HepG2 (cell line): Measurements from ENCODE around the gene ENGASE. TPM values are rescaled to one million over a fixed set of nuclear protein-coding genes. Genes with fewer than 3 reads are reported as not detected.

Experiments used
- ATAC-seq: fragments of 200-7000 bp; cut with Tn5 transposase; 3 replicates; pipeline ENCODE4 v1.9.1; 2020; ENCODE audit warnings: mild to moderate bottlenecking, moderate library complexity
- BruUV-seq: library from RNA; stranded (reverse); fragments of 400-500 nt; replicated peaks from 2 replicates; lab custom pipeline; 2021; lab: Mats Ljungman, UMichigan
- CTCF ChIA-PET: fragments of 300-600 bp; formaldehyde crosslinking; extraction: SDS; loops from one replicate; lab custom pipeline; 2021; ENCODE audit warnings: low total read pairs, inconsistent platforms, low intra/inter-chr PET ratio; lab: Yijun Ruan, JAX
- POLR2A ChIA-PET: fragments of 350-600 bp; sonication (Branson Sonifier 250); formaldehyde crosslinking; loops from one replicate; lab custom pipeline; 2020; ENCODE audit warnings: antibody characterized with exemption, inconsistent platforms; lab: Yijun Ruan, JAX
- DNase-seq: peaks from one replicate; pipeline ENCODE4 v3.0.0-alpha.2; 2015; ENCODE audit warnings: low spot score
- FAIRE-seq: peaks from 3 replicates; lab custom pipeline; 2011; peaks lifted over from hg19 to GRCh38; lab: Jason Lieb, UNC
- H2AFZ ChIP-seq: one replicate; pipeline ENCODE4 v1.6.1; 2011; ENCODE audit warnings: low read length, inconsistent platforms
- H3K27ac ChIP-seq: fragments of 300-600 bp; 3 replicates; pipeline ENCODE4 v1.8.0; 2011; ENCODE audit warnings: mixed run types, mild to moderate bottlenecking, mixed read lengths, low read length, inconsistent platforms; ENCODE audit not compliant: insufficient read depth; ENCODE audit errors: extremely low read length
- H3K27me3 ChIP-seq, 2 experiments: fragments of 200-600 bp in 1 of 2; 2 replicates in 1 of 2; 3 replicates in 1 of 2; pipeline versions ENCODE4 v1.6.0 to v1.8.0; 2011; ENCODE audit warnings: low read length in 2 of 2, mild to moderate bottlenecking in 2 of 2, moderate library complexity in 2 of 2, inconsistent platforms in 1 of 2; ENCODE audit not compliant: insufficient read depth in 2 of 2, control insufficient read depth in 1 of 2
- H3K36me3 ChIP-seq, 2 experiments: fragments of 200-600 bp in 1 of 2; replicated peaks in 1 of 2; 2 replicates in 1 of 2; 3 replicates in 1 of 2; pipeline versions ENCODE4 v1.5.1 to v1.8.0; 2011; ENCODE audit warnings: low read length in 2 of 2, inconsistent platforms in 1 of 2; ENCODE audit not compliant: insufficient read depth in 2 of 2, control insufficient read depth in 1 of 2
- H3K4me1 ChIP-seq: 2 replicates; pipeline ENCODE4 v1.5.1; 2012; ENCODE audit warnings: low read length, inconsistent platforms; ENCODE audit not compliant: insufficient read depth
- H3K4me2 ChIP-seq: 2 replicates; pipeline ENCODE4 v1.6.0; 2011; ENCODE audit warnings: low read depth, low read length, inconsistent platforms
- H3K4me3 ChIP-seq, 3 experiments: fragments of 200-600 bp in 1 of 3; sonication (generic), shearing (Covaris generic) in 1 of 3; replicated peaks in 1 of 3; 2 replicates each; pipeline ENCODE4 v1.5.1; 2011 to 2016; ENCODE audit warnings: low read length in 3 of 3, inconsistent platforms in 2 of 3, low read depth in 2 of 3, mild to moderate bottlenecking in 2 of 3, control low read depth in 1 of 3, mixed read lengths in 1 of 3; ENCODE audit not compliant: insufficient read depth in 1 of 3
- H3K79me2 ChIP-seq: one replicate; pipeline ENCODE4 v1.6.1; 2011; ENCODE audit warnings: low read length, inconsistent platforms; ENCODE audit not compliant: insufficient read depth
- H3K9ac ChIP-seq: 2 replicates; pipeline ENCODE4 v1.6.0; 2011; ENCODE audit warnings: mild to moderate bottlenecking, low read depth, low read length, inconsistent platforms; ENCODE audit not compliant: insufficient read depth
- H3K9me3 ChIP-seq: 2 replicates; pipeline ENCODE4 v1.5.1; 2012; ENCODE audit warnings: mild to moderate bottlenecking, low read length
- H4K20me1 ChIP-seq: 2 replicates; pipeline ENCODE4 v1.6.0; 2011; ENCODE audit warnings: inconsistent platforms, mild to moderate bottlenecking, low read length, moderate library complexity; ENCODE audit not compliant: insufficient read depth
- FOSL2 ChIP-seq: sonication (generic); formaldehyde crosslinking; IDR thresholded peaks from 2 replicates; pipeline ENCODE4 v1.4.0; 2020; ENCODE audit warnings: missing genetic modification reagents
- SALL1 ChIP-seq: sonication (generic); formaldehyde crosslinking; IDR thresholded peaks from 2 replicates; pipeline ENCODE4 v1.8.0; 2022; ENCODE audit warnings: mild to moderate bottlenecking, missing genetic modification reagents
- SP2 ChIP-seq: sonication (generic); formaldehyde crosslinking; IDR thresholded peaks from 2 replicates; pipeline ENCODE4 v1.5.1; 2020; ENCODE audit warnings: mild to moderate bottlenecking, missing genetic modification reagents
- TCF12 ChIP-seq, 2 experiments: fragments of 450-650 bp in 1 of 2; sonication (generic) in 1 of 2; formaldehyde crosslinking in 1 of 2; IDR thresholded peaks; 2 replicates each; pipeline versions ENCODE4 v1.6.1 to v1.8.0; 2017 to 2022; ENCODE audit warnings: antibody characterized with exemption in 1 of 2, mild to moderate bottlenecking in 1 of 2, missing genetic modification reagents in 1 of 2, moderate library complexity in 1 of 2
- U2AF2 ChIP-seq: fragments of 200-400 bp; formaldehyde crosslinking; IDR thresholded peaks from 2 replicates; pipeline ENCODE4 v1.6.1; 2017; ENCODE audit warnings: low read depth, mild to moderate bottlenecking, low read length
- WGBS: methylation state at CpG from one replicate; pipeline ENCODE4 v1.1.6; 2017; ENCODE audit warnings: low lambda C conversion rate; 5-methylcytosine and 5-hydroxymethylcytosine counted together
- in situ Hi-C: cut with HindIII; loops from 2 replicates; pipeline ENCODE4 v1.10.0; 2017; ENCODE audit warnings: low pct_unique_long_range_greater_than_20kb; ENCODE audit not compliant: extremely low pct_ligation_motif_present
- intact Hi-C: fragments of 100-400 bp; cut with micrococcal nuclease; formaldehyde crosslinking; loops from one replicate; pipeline ENCODE4 v1.10.0; 2022; ENCODE audit not compliant: unreplicated experiment
- polyA plus RNA-seq, 8 experiments: library from polyadenylated mRNA; depleted of rRNA in 3 of 8; stranded (reverse) in 7 of 8; unstranded in 1 of 8; fragments of >200 nt; fragmentation: Illumina TruSeq in 4 of 8; extraction: Trizol in 4 of 8; gene quantifications; 2 replicates each; pipeline versions ENCODE4 v1.2.1 to v1.2.3, GENCODE V29; 2011 to 2016; ENCODE audit warnings: low read depth in 4 of 8, missing spikeins in 1 of 8, mixed read lengths in 1 of 8; ENCODE audit not compliant: insufficient read depth in 1 of 8
- total RNA-seq, 5 experiments: library from RNA; depleted of rRNA; stranded (reverse); fragments of >200 nt; fragmentation: Illumina TruSeq; extraction: Trizol; gene quantifications; 2 replicates each; pipeline ENCODE4 v1.2.3, GENCODE V29; 2016; ENCODE audit warnings: low read depth in 1 of 5
- TF ChIP-seq, protein P1 (sequence below): sonication (generic); formaldehyde crosslinking; IDR thresholded peaks from 2 replicates; pipeline ENCODE4 v1.8.1; 2023; ENCODE audit warnings: mild to moderate bottlenecking, missing genetic modification reagents
- TF ChIP-seq, protein P2 (sequence below): fragments of 450-650 bp; IDR thresholded peaks from 2 replicates; pipeline ENCODE4 v1.6.1; 2017
- TF ChIP-seq, protein P3 (sequence below): sonication (generic); formaldehyde crosslinking; conservative IDR thresholded peaks from 2 replicates; pipeline ENCODE4 v1.8.0; 2022; ENCODE audit warnings: low read depth, missing genetic modification reagents
- TF ChIP-seq, protein P4 (sequence below): sonication (generic); formaldehyde crosslinking; IDR thresholded peaks from 2 replicates; pipeline ENCODE4 v1.4.0; 2020; ENCODE audit warnings: mild to moderate bottlenecking, missing genetic modification reagents, borderline replicate concordance
- TF ChIP-seq, protein P5 (sequence below), 2 experiments: fragments of 450-650 bp in 1 of 2; sonication (generic) in 1 of 2; formaldehyde crosslinking; IDR thresholded peaks; 2 replicates each; pipeline versions ENCODE4 v1.5.0 to v1.8.0; 2020 to 2022; ENCODE audit warnings: mild to moderate bottlenecking in 1 of 2, missing genetic modification reagents in 1 of 2

Gene ENGASE
- total and polyA plus RNA-seq, 2 of the 13 experiments (the other 11 are each of a cell fraction or from before 2014, with no cell fraction given) = 10.6 to 18.1 TPM

DNA sequence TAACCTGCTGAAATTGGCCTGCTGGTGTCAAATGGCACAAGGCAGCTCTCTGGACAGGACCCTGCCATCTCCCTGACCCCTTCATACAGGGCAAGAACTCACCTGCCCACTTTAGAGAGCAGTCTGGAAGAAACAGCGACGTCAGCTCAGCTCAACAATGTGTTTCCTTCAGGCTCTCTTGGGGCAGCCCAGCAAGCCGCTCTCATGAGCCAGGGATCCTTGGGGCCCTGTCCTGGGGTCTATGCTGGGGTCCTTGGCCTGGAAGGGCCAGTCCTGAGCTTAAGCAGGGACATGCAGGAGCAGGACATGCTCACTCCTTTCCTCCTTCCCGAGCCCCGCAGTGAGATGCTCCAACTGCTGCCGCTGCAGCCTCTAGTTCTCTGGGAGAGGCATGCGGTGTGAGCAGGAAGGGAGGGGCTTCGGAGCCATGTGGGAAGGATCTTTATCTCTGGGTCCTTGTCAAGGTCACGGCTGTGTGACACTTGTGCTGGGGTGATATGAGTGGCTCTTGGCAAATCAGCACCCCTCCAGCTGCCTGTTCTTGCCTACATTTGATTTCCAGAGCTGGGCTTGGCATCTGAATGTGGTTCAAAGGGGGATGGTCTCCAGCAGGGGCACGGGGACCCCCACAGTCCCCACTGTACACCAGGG lies 47.2 kb upstream of the ENGASE start:
- POLR2A ChIA-PET = interaction anchor here (0.6 to 4.6 kb wide), 35 partner anchors 9 to 1645 kb away, joined by 3 to 127 read pairs (median 6); partner anchors contain the start of genes CANT1, ENGASE, LGALS3BP and TIMP2
- intact Hi-C loops = loop anchor here (1.0 to 5.0 kb wide), 2 partner anchors 8 to 40 kb away; no protein-coding TSS in a partner anchor
- FAIRE-seq = peak; percentile 95
- in situ Hi-C loops = no loop called here
- Histone ChIP-seq H2AFZ (no peak overlapping the region), H3K36me3 (no peaks in the 10 kb centered on the region; a peak in 1 of 5 replicates), H3K27ac (peak overlapping the region; percentile 95), H3K27me3 (peaks cover 0 to 16% of the 10 kb centered on the region in 2 experiments; a peak in 2 of 5 replicates), H3K9ac (peak overlapping the region; percentile 94), H4K20me1 (no peaks in the 10 kb centered on the region), H3K4me3 (peak overlapping the region; percentile 56 to 82 (median 57)), H3K79me2 (peaks cover 8% of the 10 kb centered on the region), H3K4me2 (peak overlapping the region; percentile 99), H3K4me1 (peaks cover 79% of the 10 kb centered on the region), H3K9me3 (no peaks in the 10 kb centered on the region)
- ATAC-seq = peak; percentile 69
- peak; percentile 94 for DNase-seq
- CTCF ChIA-PET = interaction anchor here (1.0 to 1.4 kb wide), 2 partner anchors 14 to 19 kb away, joined by 3 read pairs; no protein-coding TSS in a partner anchor
- WGBS = 0% methylated on average over 6 of the region's 10 CpGs
- TSS peak; percentile 96 for BruUV-seq
- TF ChIP-seq TCF12 (IDR thresholded peaks at IDR 0.05) (no peak), TCF12 (CRISPR knock-in tag; IDR thresholded peaks at IDR 0.05) (peak; percentile 79; the same call in 1 of the 2 replicates), SALL1 (CRISPR knock-in tag) (peak; percentile 58), U2AF2 (no peak), SP2 (CRISPR knock-in tag) (no peak), FOSL2 (peak; percentile 82)
- TF ChIP-seq, protein P1, sequence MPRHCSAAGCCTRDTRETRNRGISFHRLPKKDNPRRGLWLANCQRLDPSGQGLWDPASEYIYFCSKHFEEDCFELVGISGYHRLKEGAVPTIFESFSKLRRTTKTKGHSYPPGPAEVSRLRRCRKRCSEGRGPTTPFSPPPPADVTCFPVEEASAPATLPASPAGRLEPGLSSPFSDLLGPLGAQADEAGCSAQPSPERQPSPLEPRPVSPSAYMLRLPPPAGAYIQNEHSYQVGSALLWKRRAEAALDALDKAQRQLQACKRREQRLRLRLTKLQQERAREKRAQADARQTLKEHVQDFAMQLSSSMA (CRISPR knock-in tag) = no peak
- TF ChIP-seq, protein P2, sequence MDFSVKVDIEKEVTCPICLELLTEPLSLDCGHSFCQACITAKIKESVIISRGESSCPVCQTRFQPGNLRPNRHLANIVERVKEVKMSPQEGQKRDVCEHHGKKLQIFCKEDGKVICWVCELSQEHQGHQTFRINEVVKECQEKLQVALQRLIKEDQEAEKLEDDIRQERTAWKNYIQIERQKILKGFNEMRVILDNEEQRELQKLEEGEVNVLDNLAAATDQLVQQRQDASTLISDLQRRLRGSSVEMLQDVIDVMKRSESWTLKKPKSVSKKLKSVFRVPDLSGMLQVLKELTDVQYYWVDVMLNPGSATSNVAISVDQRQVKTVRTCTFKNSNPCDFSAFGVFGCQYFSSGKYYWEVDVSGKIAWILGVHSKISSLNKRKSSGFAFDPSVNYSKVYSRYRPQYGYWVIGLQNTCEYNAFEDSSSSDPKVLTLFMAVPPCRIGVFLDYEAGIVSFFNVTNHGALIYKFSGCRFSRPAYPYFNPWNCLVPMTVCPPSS = no peak
- TF ChIP-seq, protein P3, sequence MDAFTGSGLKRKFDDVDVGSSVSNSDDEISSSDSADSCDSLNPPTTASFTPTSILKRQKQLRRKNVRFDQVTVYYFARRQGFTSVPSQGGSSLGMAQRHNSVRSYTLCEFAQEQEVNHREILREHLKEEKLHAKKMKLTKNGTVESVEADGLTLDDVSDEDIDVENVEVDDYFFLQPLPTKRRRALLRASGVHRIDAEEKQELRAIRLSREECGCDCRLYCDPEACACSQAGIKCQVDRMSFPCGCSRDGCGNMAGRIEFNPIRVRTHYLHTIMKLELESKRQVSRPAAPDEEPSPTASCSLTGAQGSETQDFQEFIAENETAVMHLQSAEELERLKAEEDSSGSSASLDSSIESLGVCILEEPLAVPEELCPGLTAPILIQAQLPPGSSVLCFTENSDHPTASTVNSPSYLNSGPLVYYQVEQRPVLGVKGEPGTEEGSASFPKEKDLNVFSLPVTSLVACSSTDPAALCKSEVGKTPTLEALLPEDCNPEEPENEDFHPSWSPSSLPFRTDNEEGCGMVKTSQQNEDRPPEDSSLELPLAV (CRISPR knock-in tag) = no peak
- TF ChIP-seq, protein P4, sequence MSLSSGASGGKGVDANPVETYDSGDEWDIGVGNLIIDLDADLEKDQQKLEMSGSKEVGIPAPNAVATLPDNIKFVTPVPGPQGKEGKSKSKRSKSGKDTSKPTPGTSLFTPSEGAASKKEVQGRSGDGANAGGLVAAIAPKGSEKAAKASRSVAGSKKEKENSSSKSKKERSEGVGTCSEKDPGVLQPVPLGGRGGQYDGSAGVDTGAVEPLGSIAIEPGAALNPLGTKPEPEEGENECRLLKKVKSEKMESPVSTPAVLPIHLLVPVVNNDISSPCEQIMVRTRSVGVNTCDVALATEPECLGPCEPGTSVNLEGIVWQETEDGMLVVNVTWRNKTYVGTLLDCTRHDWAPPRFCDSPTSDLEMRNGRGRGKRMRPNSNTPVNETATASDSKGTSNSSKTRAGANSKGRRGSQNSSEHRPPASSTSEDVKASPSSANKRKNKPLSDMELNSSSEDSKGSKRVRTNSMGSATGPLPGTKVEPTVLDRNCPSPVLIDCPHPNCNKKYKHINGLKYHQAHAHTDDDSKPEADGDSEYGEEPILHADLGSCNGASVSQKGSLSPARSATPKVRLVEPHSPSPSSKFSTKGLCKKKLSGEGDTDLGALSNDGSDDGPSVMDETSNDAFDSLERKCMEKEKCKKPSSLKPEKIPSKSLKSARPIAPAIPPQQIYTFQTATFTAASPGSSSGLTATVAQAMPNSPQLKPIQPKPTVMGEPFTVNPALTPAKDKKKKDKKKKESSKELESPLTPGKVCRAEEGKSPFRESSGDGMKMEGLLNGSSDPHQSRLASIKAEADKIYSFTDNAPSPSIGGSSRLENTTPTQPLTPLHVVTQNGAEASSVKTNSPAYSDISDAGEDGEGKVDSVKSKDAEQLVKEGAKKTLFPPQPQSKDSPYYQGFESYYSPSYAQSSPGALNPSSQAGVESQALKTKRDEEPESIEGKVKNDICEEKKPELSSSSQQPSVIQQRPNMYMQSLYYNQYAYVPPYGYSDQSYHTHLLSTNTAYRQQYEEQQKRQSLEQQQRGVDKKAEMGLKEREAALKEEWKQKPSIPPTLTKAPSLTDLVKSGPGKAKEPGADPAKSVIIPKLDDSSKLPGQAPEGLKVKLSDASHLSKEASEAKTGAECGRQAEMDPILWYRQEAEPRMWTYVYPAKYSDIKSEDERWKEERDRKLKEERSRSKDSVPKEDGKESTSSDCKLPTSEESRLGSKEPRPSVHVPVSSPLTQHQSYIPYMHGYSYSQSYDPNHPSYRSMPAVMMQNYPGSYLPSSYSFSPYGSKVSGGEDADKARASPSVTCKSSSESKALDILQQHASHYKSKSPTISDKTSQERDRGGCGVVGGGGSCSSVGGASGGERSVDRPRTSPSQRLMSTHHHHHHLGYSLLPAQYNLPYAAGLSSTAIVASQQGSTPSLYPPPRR (CRISPR knock-in tag) = peak; percentile 45; the same call in 1 of the 2 replicates
- TF ChIP-seq, protein P5, sequence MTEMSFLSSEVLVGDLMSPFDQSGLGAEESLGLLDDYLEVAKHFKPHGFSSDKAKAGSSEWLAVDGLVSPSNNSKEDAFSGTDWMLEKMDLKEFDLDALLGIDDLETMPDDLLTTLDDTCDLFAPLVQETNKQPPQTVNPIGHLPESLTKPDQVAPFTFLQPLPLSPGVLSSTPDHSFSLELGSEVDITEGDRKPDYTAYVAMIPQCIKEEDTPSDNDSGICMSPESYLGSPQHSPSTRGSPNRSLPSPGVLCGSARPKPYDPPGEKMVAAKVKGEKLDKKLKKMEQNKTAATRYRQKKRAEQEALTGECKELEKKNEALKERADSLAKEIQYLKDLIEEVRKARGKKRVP (CRISPR knock-in tag; IDR thresholded peaks at IDR 0.05) = no peak; a peak in 1 of 4 replicates
